PC-9 (cell line): ENCODE data around the gene UBASH3A.

Experiments
- CTCF ChIP-seq: fragments of 200-600 bp; sonication (generic); conservative IDR thresholded peaks from 2 replicates; pipeline ENCODE4 v1.6.1; 2017; ENCODE audit warnings: mixed run types, antibody characterized with exemption, mild to moderate bottlenecking, moderate library complexity
- EZH2 ChIP-seq: fragments of 200-600 bp; sonication (generic); IDR thresholded peaks from 2 replicates; pipeline ENCODE4 v1.8.0; 2017; ENCODE audit warnings: antibody characterized with exemption, low read depth

- TF ChIP-seq CTCF (no peak), EZH2 (no peak)
Observed at GRCh38 chr21:42370894-42371654, 32.6 kb upstream of the UBASH3A start.
